ENCODE results near the gene LRRC10B. TPM values are rescaled to one million over a fixed set of nuclear protein-coding genes. Genes with fewer than 3 reads are reported as not detected.

LRRC10B gene
- polyA plus RNA-seq, 2 of the 4 experiments (the other 2 are of a cell fraction), result 0.03 to 0.04 TPM

GRCh38 chr11:61522881-61523280 is 14.3 kb downstream of the LRRC10B start:
- no peak for TF ChIP-seq KDM5A (IDR thresholded peaks at IDR 0.05)
- TF ChIP-seq TP53 (CRISPR knock-in tag; IDR thresholded peaks at IDR 0.05), result no peak
- no peak for TF ChIP-seq BHLHE40 (IDR thresholded peaks at IDR 0.05; ENCODE audit: low read depth, low read length)
- no peak for ATAC-seq

GRCh38 chr11:61524446-61524845 is 15.9 kb downstream of the LRRC10B start:
- no peak for DNase-seq (ENCODE audit: low read depth in 1 of 2, low spot score in 1 of 2)
- no peak overlapping the region for H3K27ac ChIP-seq
- no peak overlapping the region for H3K4me2 ChIP-seq
- TF ChIP-seq TFCP2L1 (CRISPR knock-in tag; IDR thresholded peaks at IDR 0.05) (no peak), GATA3 (IDR thresholded peaks at IDR 0.05; ENCODE audit: borderline replicate concordance) (no peak), RCOR1 (IDR thresholded peaks at IDR 0.05; ENCODE audit: low read depth, low read length) (no peak), PBX3 (IDR thresholded peaks at IDR 0.05) (no peak), KDM5A (IDR thresholded peaks at IDR 0.05) (no peak), CHD2 (IDR thresholded peaks at IDR 0.05; ENCODE audit: low read length, partially characterized antibody) (no peak)
- H3K4me3 ChIP-seq, result no peak overlapping the region
- no peak for ATAC-seq
- no peaks in the 10 kb centered on the region for H3K4me1 ChIP-seq
- CTCF ChIA-PET, result interaction anchor here (0.8 to 2.6 kb wide), 4 partner anchors 8 to 104 kb away, joined by 3 to 9 read pairs (median 6); no protein-coding TSS in a partner anchor
- WGBS (ENCODE audit: missing lambda C conversion rate), result 38% methylated on average over 9 of the region's 12 CpGs
- H3K9me3 ChIP-seq, result no peaks in the 10 kb centered on the region
- POLR2A ChIA-PET, result no interaction called here
- no peak for FAIRE-seq

More at GRCh38 chr11:61522881-61523280, 14.3 kb downstream of the LRRC10B start:
- no peak for FAIRE-seq
- Histone ChIP-seq H3K4me1 (no peaks in the 10 kb centered on the region), H3K4me3 (no peak overlapping the region), H3K27ac (no peak overlapping the region), H3K9me3 (no peaks in the 10 kb centered on the region), H3K4me2 (no peak overlapping the region)
- CTCF ChIA-PET, result interaction anchor here (0.9 to 3.4 kb wide), 8 partner anchors 9 to 65 kb away, joined by 3 to 34 read pairs (median 4); no protein-coding TSS in a partner anchor
- WGBS (ENCODE audit: missing lambda C conversion rate), result 52% methylated on average over 15 of the region's 15 CpGs
- no peak for DNase-seq (ENCODE audit: low read depth in 1 of 2, low spot score in 1 of 2)
- POLR2A ChIA-PET, result no interaction called here

GRCh38 chr11:61524963-61525587 is 16.5 kb downstream of the LRRC10B start:
- 64% methylated on average over 19 of the region's 19 CpGs for WGBS (ENCODE audit: missing lambda C conversion rate)
- H3K4me3 ChIP-seq, result no peak overlapping the region
- FAIRE-seq, result no peak
- no peak for TF ChIP-seq HEYL (CRISPR knock-in tag; IDR thresholded peaks at IDR 0.05)
- no peak for TF ChIP-seq FOSL2 (IDR thresholded peaks at IDR 0.05)
- TF ChIP-seq FOSL2 (CRISPR knock-in tag; IDR thresholded peaks at IDR 0.05), result no peak
- TF ChIP-seq ESRRA (IDR thresholded peaks at IDR 0.05; ENCODE audit: borderline replicate concordance, low read length), result no peak
- no peak for TF ChIP-seq E2F6 (IDR thresholded peaks at IDR 0.05; ENCODE audit: borderline replicate concordance, low read depth)
- TF ChIP-seq FOXS1 (CRISPR knock-in tag; IDR thresholded peaks at IDR 0.05), result no peak
- no peak for TF ChIP-seq CTCF (IDR thresholded peaks at IDR 0.05)
- TF ChIP-seq NR3C1 (IDR thresholded peaks at IDR 0.05), result no peak
- TF ChIP-seq KDM1A (IDR thresholded peaks at IDR 0.05; ENCODE audit: low read depth), result no peak
- TF ChIP-seq ZFP36 (IDR thresholded peaks at IDR 0.05; ENCODE audit: borderline replicate concordance, partially characterized antibody), result no peak
- TF ChIP-seq RNF2 (IDR thresholded peaks at IDR 0.05; ENCODE audit: borderline replicate concordance, low read depth), result no peak
- no peak for TF ChIP-seq NPAS2 (CRISPR knock-in tag; IDR thresholded peaks at IDR 0.05; ENCODE audit: borderline replicate concordance)
- no peak for TF ChIP-seq RARB (CRISPR knock-in tag; IDR thresholded peaks at IDR 0.05)
- TF ChIP-seq NFE2L2 (conservative IDR thresholded peaks at IDR 0.05; ENCODE audit: low read length), result no peak
- TF ChIP-seq HOXA7 (CRISPR knock-in tag; IDR thresholded peaks at IDR 0.05), result no peak
- no peak for TF ChIP-seq CEBPB (IDR thresholded peaks at IDR 0.05)
- no peak for TF ChIP-seq MYC (IDR thresholded peaks at IDR 0.05; ENCODE audit: borderline replicate concordance, low read length)
- no peak for TF ChIP-seq HES2 (IDR thresholded peaks at IDR 0.05)
- no peak for TF ChIP-seq ATOH8 (CRISPR knock-in tag; IDR thresholded peaks at IDR 0.05; ENCODE audit: low read depth)

More at GRCh38 chr11:61524963-61525587, 16.5 kb downstream of the LRRC10B start:
- ATAC-seq (no peak), DNase-seq (ENCODE audit: low read depth in 1 of 2, low spot score in 1 of 2) (no peak)
- Histone ChIP-seq H3K4me2 (no peak overlapping the region), H3K4me1 (no peaks in the 10 kb centered on the region), H3K9me3 (no peaks in the 10 kb centered on the region), H3K27ac (no peak overlapping the region)
- CTCF ChIA-PET, result interaction anchor here (0.8 to 9.1 kb wide), 5 partner anchors 7 to 104 kb away, joined by 3 to 150 read pairs (median 9); no protein-coding TSS in a partner anchor
- POLR2A ChIA-PET, result no interaction called here
